Muscle layer of duodenum (tissue), 2 donors: ENCODE measurements around the gene TMEM255B.

Experiments
- H3K27ac ChIP-seq: one replicate; pipeline ENCODE4 v1.7.0; 2013; ENCODE audit warnings: mild to moderate bottlenecking, low read length
- H3K27me3 ChIP-seq: one replicate; pipeline ENCODE4 v1.7.0; 2013; ENCODE audit warnings: low read depth, mild to moderate bottlenecking, control low read depth, low read length
- H3K36me3 ChIP-seq, 2 donors: one replicate each; pipeline ENCODE4 v1.7.0; 2013; ENCODE audit warnings: low read length in 2 of 2, control low read depth in 1 of 2, mild to moderate bottlenecking in 1 of 2; ENCODE audit not compliant: insufficient read depth in 2 of 2, control insufficient read depth in 1 of 2
- H3K4me1 ChIP-seq, 2 donors: one replicate each; pipeline ENCODE4 v1.7.0; 2013; ENCODE audit warnings: low read length in 2 of 2, mild to moderate bottlenecking in 2 of 2, control low read depth in 1 of 2, moderate library complexity in 1 of 2; ENCODE audit not compliant: insufficient read depth in 2 of 2, control insufficient read depth in 1 of 2
- H3K4me3 ChIP-seq, 2 donors: one replicate each; pipeline ENCODE4 v1.7.0; 2013; ENCODE audit warnings: low read length in 2 of 2, low read depth in 1 of 2, mild to moderate bottlenecking in 1 of 2
- H3K9me3 ChIP-seq, 2 donors: one replicate each; pipeline ENCODE4 v1.7.0; 2013; ENCODE audit warnings: low read length in 2 of 2, control low read depth in 1 of 2, mild to moderate bottlenecking in 1 of 2; ENCODE audit not compliant: control insufficient read depth in 1 of 2
- donor health status: healthy.

The TMEM255B gene

DNA sequence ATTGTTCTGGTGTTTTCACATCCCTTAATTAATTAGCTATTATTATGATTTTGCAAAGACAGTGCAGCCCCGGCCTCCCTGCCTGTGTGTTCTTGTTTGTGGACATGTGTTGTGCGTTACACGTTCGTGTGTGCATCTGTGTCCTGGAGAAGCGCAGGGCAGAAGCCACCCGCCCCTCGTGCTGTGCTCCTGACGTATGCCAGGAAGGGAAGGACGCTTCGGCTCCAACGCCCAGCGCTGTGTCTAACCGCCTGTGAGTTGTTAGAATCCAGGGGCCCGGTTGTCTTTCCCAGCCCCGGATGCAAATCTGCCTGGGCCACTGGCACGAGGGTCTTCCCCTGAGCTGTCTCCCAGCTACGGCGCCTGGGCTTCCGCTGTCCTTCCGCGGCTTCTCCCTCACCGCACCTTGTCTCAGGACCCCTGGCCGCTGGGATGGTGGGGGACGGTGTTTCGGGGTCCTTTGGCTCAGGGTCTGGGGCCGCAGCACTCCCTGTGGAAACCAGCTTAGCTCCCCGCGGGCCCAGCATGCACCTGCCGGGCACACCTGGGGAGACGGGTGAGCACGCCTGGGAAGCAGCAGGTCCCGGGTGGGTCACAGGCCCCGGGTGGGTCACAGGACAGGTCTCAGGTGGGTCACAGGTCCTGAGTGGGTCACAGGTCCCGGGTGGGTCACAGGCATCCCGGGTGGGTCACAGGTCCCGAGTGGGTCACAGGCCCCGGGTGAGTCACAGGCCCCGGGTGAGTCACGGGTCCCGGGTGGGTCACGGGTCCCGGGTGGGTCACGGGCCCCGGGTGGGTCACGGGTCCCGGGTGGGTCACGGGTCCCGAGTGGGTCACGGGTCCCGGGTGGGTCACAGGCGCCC is 53.4 kb downstream of the TMEM255B start:
- Histone ChIP-seq H3K27ac (no peak overlapping the region), H3K27me3 (no peaks in the 10 kb centered on the region), H3K4me3 (no peak overlapping the region), H3K36me3 (no peaks in the 10 kb centered on the region), H3K9me3 (peaks cover 6 to 10% of the 10 kb centered on the region in 2 donors), H3K4me1 (peaks cover 3 to 19% of the 10 kb centered on the region in 2 donors)

DNA sequence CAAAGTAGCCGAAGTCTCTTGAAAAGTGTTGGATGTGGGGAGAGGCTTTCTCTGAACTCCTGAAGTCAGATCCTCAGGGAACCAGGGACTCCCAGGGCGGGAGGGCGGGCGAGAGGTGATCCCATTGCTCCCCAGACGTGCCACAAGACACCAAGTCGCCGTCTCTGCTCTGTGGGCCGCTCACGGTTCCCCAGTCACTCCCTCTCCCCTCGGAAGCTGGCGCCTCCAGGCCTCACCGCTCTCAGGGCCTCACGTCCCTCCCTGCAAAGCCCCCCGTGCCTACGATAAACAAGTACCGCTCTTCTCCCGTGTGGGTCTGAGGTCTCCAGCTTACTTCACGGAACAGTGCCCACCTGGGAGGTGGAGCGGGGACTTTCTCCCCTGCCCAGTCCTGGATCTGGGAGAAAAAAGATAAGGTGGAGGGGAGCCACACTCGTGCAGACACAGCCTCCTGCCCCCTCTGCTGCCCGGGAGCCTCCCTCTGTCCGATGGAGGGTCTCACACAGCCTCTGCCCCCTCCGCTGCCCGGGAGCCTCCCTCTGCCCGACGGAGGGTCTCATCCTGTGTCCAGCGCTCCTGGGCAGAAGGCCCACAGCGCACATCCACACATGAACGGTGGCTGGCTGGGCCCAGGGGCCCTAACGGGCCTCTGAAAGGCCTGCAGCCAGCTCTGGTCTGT is 54.2 kb downstream of the TMEM255B start:
- Histone ChIP-seq H3K27me3 (no peaks in the 10 kb centered on the region), H3K36me3 (no peaks in the 10 kb centered on the region), H3K9me3 (peaks cover 6 to 8% of the 10 kb centered on the region in 2 donors), H3K27ac (no peak overlapping the region), H3K4me3 (no peak overlapping the region), H3K4me1 (peaks cover 3 to 22% of the 10 kb centered on the region in 2 donors)

- no peak overlapping the region for H3K4me3 ChIP-seq
- H3K36me3 ChIP-seq: no peaks in the 10 kb centered on the region
- H3K9me3 ChIP-seq: peaks cover under 1 to 5% of the 10 kb centered on the region in 2 donors
- H3K27ac ChIP-seq: no peak overlapping the region
- peaks cover 3 to 22% of the 10 kb centered on the region in 2 donors for H3K4me1 ChIP-seq
- no peaks in the 10 kb centered on the region for H3K27me3 ChIP-seq
Measured at GRCh38 chr13:113813749-113814434, 54.9 kb downstream of the TMEM255B start.

- H3K27me3 ChIP-seq: no peaks in the 10 kb centered on the region
- H3K9me3 ChIP-seq: peaks cover 0 to 4% of the 10 kb centered on the region in 2 donors
- no peak overlapping the region for H3K27ac ChIP-seq
- no peak overlapping the region for H3K4me3 ChIP-seq
- H3K36me3 ChIP-seq: no peaks in the 10 kb centered on the region
- H3K4me1 ChIP-seq: peaks cover 3 to 26% of the 10 kb centered on the region in 2 donors
Measured at GRCh38 chr13:113814435-113814821, 55.4 kb downstream of the TMEM255B start.

DNA sequence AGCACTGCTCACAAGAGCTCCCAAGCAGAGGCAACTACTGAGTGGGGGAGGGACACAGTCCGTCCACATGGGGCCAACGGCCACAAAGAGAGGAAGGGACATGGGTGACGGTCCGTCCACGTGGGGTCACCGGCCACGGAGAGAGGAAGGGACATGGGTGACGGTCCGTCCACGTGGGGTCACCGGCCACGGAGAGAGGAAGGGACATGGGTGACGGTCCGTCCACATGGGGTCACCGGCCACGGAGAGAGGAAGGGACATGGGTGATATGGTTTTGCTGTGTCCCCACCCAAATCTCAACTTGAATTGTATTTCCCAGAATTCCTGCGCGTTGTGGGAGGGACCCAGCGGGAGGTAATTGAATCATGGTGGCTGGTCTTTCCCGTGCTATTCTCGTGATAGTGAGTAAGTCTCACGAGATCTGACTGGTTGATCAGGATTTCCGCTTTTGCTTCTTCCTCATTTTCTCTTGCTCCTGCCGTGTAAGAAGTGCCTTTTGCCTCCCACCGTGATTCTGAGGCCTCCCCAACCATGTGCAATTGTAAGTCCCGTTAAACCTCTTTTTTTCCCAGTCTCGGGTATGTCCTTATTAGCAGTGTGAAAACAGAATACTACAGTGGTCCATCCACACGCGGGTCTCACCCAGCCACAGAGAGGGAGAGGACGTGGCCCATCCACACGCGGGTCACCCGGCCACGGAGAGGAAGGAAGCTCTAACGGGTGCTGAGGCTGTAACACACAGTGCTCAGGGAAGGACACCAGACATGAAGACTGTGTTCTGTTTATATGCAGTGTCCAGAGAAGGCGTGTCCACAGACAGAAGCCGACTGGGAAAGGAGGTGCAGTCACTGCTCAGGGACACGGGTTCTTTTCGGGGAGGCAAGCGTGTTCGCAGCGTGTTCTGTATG is 56.4 kb downstream of the TMEM255B start:
- Histone ChIP-seq H3K27ac (no peak overlapping the region), H3K36me3 (no peaks in the 10 kb centered on the region), H3K27me3 (no peaks in the 10 kb centered on the region), H3K4me3 (no peak overlapping the region), H3K9me3 (no peaks in the 10 kb centered on the region), H3K4me1 (peaks cover 3 to 35% of the 10 kb centered on the region in 2 donors)

DNA sequence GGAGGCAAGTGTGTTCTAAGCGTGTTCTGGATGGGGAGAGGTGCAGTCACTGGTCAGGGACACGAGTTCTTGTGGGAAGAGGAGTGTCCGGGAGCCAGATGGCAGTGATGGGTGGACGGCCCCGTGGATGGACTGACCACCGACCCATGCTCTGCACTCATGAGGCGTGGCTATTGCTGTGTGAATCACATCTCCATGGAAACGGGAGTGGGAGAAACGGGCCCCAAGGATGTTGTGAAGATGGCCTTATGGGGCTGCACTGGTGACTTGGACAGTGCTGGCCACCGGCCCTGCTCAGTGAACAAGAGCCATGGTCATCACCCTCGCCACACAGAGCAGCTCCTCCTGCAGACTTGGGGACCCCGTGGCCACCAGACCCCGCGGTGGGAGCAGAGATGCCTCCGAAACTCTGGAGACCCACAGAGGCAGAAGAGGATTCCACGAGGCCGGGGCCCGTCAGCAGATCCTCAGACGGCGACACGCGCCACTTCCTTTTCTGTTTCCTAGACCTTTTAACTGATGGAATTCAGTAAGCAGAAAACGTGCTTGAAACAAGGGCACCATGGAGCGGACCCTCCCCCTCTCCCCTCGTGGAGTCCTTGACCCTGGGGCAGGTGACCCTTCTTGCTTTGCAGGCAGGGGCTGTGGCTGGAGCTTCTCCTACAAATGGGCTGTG is 57.4 kb downstream of the TMEM255B start:
- Histone ChIP-seq H3K4me1 (peaks cover 3 to 41% of the 10 kb centered on the region in 2 donors), H3K4me3 (no peak overlapping the region), H3K36me3 (no peaks in the 10 kb centered on the region), H3K9me3 (no peaks in the 10 kb centered on the region), H3K27me3 (no peaks in the 10 kb centered on the region), H3K27ac (no peak overlapping the region)

GRCh38 chr13:113816946-113817859 is 58.2 kb downstream of the TMEM255B start:
- no peaks in the 10 kb centered on the region for H3K9me3 ChIP-seq
- peaks cover 0 to 1% of the 10 kb centered on the region in 2 donors for H3K36me3 ChIP-seq
- H3K27ac ChIP-seq: no peak overlapping the region
- H3K4me3 ChIP-seq: no peak overlapping the region
- no peaks in the 10 kb centered on the region for H3K27me3 ChIP-seq
- peaks cover 3 to 48% of the 10 kb centered on the region in 2 donors for H3K4me1 ChIP-seq

GRCh38 chr13:113817860-113818691 is 59.0 kb downstream of the TMEM255B start:
- Histone ChIP-seq H3K27ac (no peak overlapping the region), H3K36me3 (peaks cover 0 to 10% of the 10 kb centered on the region in 2 donors), H3K4me1 (peaks cover 3 to 48% of the 10 kb centered on the region in 2 donors), H3K4me3 (no peak overlapping the region), H3K27me3 (no peaks in the 10 kb centered on the region), H3K9me3 (no peaks in the 10 kb centered on the region)

DNA sequence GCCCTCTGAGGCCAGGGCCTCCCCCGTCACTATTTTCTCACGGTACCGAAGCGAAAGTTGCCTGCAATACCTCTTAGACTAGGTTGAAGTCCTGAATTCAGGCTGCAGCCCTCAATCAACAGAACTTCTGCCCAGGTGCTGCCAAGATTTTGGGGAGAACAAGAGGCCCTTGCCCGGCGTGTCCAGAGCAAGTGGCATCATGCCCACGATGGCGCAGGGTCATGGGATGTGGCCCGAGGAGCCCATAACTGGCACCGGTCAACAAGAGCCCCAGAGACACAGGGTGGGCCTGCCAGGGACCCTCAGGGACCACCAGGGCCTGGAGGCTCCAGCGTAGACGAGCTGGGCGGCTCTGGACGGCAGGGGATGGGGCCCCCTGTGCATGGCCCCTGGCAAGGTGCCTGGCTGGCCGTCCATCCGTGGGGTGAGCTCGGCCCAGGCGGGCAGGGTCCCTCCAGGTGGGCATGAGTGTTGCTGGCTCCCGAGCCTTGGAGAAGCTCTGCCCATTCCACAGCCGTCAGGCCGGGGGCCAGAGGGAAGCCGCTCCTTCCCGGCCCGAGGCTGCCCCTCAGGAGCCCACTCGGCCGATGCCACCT is 59.8 kb downstream of the TMEM255B start:
- Histone ChIP-seq H3K4me1 (peaks cover 3 to 48% of the 10 kb centered on the region in 2 donors), H3K27me3 (no peaks in the 10 kb centered on the region), H3K4me3 (no peak overlapping the region), H3K27ac (no peak overlapping the region), H3K36me3 (peaks cover 0 to 17% of the 10 kb centered on the region in 2 donors), H3K9me3 (no peaks in the 10 kb centered on the region)
